C4-2B (cell line): ENCODE measurements around the gene RNF167.

Experiments used
- H3K27ac ChIP-seq: fragments of 450-650 bp; 2 replicates; pipeline ENCODE4 v1.5.1; 2017
- CTCF ChIP-seq: fragments of 450-650 bp; conservative IDR thresholded peaks from 2 replicates; pipeline ENCODE4 v1.5.1; 2017; ENCODE audit warnings: mild to moderate bottlenecking
- ZFX ChIP-seq: fragments of 450-650 bp; IDR thresholded peaks from 2 replicates; pipeline ENCODE4 v1.6.1; 2017

Gene RNF167

GRCh38 chr17:4970273-4970672 is 30.2 kb downstream of the RNF167 start:
- no peak overlapping the region for H3K27ac ChIP-seq
- TF ChIP-seq ZFX: no peak
- no peak for TF ChIP-seq CTCF

- no peak overlapping the region for H3K27ac ChIP-seq
- TF ChIP-seq ZFX: no peak
- no peak for TF ChIP-seq CTCF
Observed at GRCh38 chr17:4971826-4972225, 31.8 kb downstream of the RNF167 start.

- no peak overlapping the region for H3K27ac ChIP-seq
- TF ChIP-seq CTCF (no peak), ZFX (no peak)
Observed at GRCh38 chr17:4972322-4972721, 32.3 kb downstream of the RNF167 start.

- TF ChIP-seq CTCF (no peak), ZFX (no peak)
- H3K27ac ChIP-seq: no peak overlapping the region
Observed at GRCh38 chr17:4972752-4973151, 32.7 kb downstream of the RNF167 start.

GRCh38 chr17:4973256-4974114 is 33.4 kb downstream of the RNF167 start:
- H3K27ac ChIP-seq: no peak overlapping the region
- TF ChIP-seq ZFX: no peak
- TF ChIP-seq CTCF: no peak

GRCh38 chr17:4974115-4974670 is 34.1 kb downstream of the RNF167 start:
- no peak overlapping the region for H3K27ac ChIP-seq
- TF ChIP-seq CTCF: no peak

GRCh38 chr17:4978726-4979125 is 38.7 kb downstream of the RNF167 start:
- TF ChIP-seq CTCF: no peak
- TF ChIP-seq ZFX: no peak
- H3K27ac ChIP-seq: no peak overlapping the region
